BJ (cell line): ENCODE measurements around the gene C1QTNF1. TPM values are rescaled to one million over a fixed set of nuclear protein-coding genes. Genes with fewer than 3 reads are reported as not detected.
A peak's percentile ranks its signal among the peaks of the same experiment; 100 is the strongest.

Source experiments
- CTCF ChIA-PET: fragments of 350-600 bp; formaldehyde crosslinking; extraction: SDS; loops from one replicate; lab custom pipeline; 2021; ENCODE audit warnings: antibody characterized with exemption, inconsistent platforms; lab: Yijun Ruan, JAX
- POLR2A ChIA-PET: fragments of 300-600 bp; sonication (Branson Sonifier 250); formaldehyde crosslinking; extraction: SDS; loops from one replicate; lab custom pipeline; 2021; ENCODE audit warnings: antibody characterized with exemption; lab: Charles Lee
- DNase-seq: peaks from one replicate; pipeline ENCODE4 v3.0.0-alpha.2; 2011; ENCODE audit warnings: low read depth
- H3K27me3 ChIP-seq: 2 replicates; pipeline ENCODE4 v1.6.0; 2011; ENCODE audit warnings: low read length; ENCODE audit not compliant: control insufficient read depth, insufficient read depth
- H3K36me3 ChIP-seq: 2 replicates; pipeline ENCODE4 v1.5.1; 2011; ENCODE audit warnings: low read length; ENCODE audit not compliant: control insufficient read depth, insufficient read depth
- H3K4me3 ChIP-seq: 2 replicates; pipeline ENCODE4 v1.5.1; 2011; ENCODE audit warnings: low read depth, mild to moderate bottlenecking, control low read depth, low read length
- CTCF ChIP-seq: IDR thresholded peaks from 2 replicates; pipeline ENCODE4 v1.5.1; 2011; ENCODE audit warnings: low read depth, mild to moderate bottlenecking, control low read depth, inconsistent platforms, low read length, moderate library complexity; ENCODE audit not compliant: insufficient read depth
- polyA plus RNA-seq: library from polyadenylated mRNA; depleted of rRNA; stranded (reverse); fragments of >200 nt; gene quantifications from 2 replicates; pipeline ENCODE4 v1.2.3, GENCODE V29; 2011

Gene C1QTNF1
- polyA plus RNA-seq, 1 experiment = 20.7 TPM

- H3K27me3 ChIP-seq = no peaks in the 10 kb centered on the region
- ChIA-PET POLR2A (interaction anchor here (0.5 kb wide), 1 partner anchor 305 kb away, joined by 3 read pairs; no protein-coding TSS in a partner anchor), CTCF (interaction anchor here (0.5 to 8.6 kb wide), 36 partner anchors 10 to 655 kb away, joined by 3 to 181 read pairs (median 5); partner anchors contain the start of gene ENGASE)
- DNase-seq = no peak
- TF ChIP-seq CTCF = no peak
- no peak overlapping the region for H3K4me3 ChIP-seq
- peaks cover 14% of the 10 kb centered on the region for H3K36me3 ChIP-seq
These were observed 64.5 kb downstream of the C1QTNF1 start for GRCh38 chr17:79088247-79088996.

DNA sequence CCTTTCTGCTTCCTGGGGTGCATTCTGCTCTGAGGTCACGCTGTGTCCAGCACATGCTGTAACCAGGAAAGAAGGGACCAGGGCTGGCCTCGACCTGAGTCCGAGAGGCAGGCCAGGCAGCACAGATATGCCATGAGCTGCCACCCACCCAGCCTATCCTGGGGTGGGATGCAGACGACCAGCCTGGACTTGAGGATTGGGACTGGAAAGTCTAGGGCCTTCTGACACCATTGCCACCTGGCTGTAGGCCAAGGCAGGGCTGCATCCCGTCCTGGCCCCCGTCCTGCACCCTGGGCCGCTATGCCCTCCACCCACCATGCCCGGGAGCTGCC is 65.0 kb downstream of the C1QTNF1 start:
- TF ChIP-seq CTCF = no peak
- DNase-seq = no peak
- peaks cover 11% of the 10 kb centered on the region for H3K36me3 ChIP-seq
- POLR2A ChIA-PET = no interaction called here
- H3K4me3 ChIP-seq = no peak overlapping the region
- no peaks in the 10 kb centered on the region; the same call in 1 of the 2 replicates for H3K27me3 ChIP-seq
- CTCF ChIA-PET = interaction anchor here (0.6 to 8.6 kb wide), 14 partner anchors 9 to 655 kb away, joined by 3 to 181 read pairs (median 10); partner anchors contain the start of gene ENGASE

GRCh38 chr17:79089720-79090442 is 65.9 kb downstream of the C1QTNF1 start:
- POLR2A ChIA-PET = no interaction called here
- no peaks in the 10 kb centered on the region; the same call in 1 of the 2 replicates for H3K27me3 ChIP-seq
- H3K36me3 ChIP-seq = peaks cover 9% of the 10 kb centered on the region
- no peak for TF ChIP-seq CTCF
- CTCF ChIA-PET = interaction anchor here (1.7 to 8.6 kb wide), 4 partner anchors 8 to 618 kb away, joined by 4 to 181 read pairs (median 20); no protein-coding TSS in a partner anchor
- DNase-seq = no peak
- H3K4me3 ChIP-seq = no peak overlapping the region

DNA sequence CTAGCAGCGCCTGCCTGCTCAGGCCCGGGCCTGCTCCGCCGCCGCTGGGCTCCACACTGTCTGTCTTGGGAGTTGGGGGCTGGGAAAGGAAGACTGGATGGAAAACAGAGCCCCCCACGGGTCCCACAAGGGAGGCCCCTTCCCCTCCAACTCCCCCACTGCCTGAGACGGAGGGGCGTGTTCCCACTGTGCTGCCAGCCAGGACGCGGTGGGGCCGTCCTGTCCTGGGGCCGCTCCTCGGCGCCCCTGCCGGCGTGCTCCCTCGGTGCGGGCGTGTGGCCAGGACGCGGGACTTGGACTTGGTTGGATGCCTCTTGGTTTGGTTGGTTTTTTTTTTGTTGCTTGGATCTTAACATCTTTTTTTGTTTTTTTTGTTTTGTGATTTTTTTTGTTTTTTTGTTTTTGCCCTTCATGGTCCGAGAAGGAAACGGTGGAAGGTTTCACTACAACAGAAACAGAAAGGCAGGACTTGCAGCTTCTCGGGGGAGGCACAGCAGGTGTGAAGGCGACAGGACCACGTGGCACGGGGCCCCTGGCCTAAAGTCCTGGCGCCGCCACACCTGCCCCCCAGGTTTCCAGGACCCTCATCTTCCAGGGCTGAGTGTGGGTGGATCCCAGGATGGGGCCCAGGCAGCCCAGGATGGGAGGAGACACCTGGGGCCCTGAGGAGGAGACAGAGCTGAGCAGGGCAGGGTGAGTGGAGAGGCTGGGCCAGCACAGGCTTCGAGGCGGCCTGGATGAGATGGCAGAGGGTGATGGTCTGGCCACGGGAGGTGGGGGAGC is 66.7 kb downstream of the C1QTNF1 start:
- TF ChIP-seq CTCF = peak; percentile 49
- Histone ChIP-seq H3K4me3 (no peak overlapping the region), H3K27me3 (no peaks in the 10 kb centered on the region; the same call in 1 of the 2 replicates), H3K36me3 (peaks cover 9% of the 10 kb centered on the region)
- ChIA-PET CTCF (interaction anchor here (1.7 to 8.6 kb wide), 3 partner anchors 9 to 303 kb away, joined by 4 to 181 read pairs (median 24); no protein-coding TSS in a partner anchor), POLR2A (no interaction called here)
- DNase-seq = no peak
